ENCODE results near the gene HLF. TPM values are rescaled to one million over a fixed set of nuclear protein-coding genes. Genes with fewer than 3 reads are reported as not detected.

Gene HLF
- total and polyA plus RNA-seq, 2 of the 4 experiments (the other 2 are of a cell fraction): 0.18 TPM; not detected in 1

DNA sequence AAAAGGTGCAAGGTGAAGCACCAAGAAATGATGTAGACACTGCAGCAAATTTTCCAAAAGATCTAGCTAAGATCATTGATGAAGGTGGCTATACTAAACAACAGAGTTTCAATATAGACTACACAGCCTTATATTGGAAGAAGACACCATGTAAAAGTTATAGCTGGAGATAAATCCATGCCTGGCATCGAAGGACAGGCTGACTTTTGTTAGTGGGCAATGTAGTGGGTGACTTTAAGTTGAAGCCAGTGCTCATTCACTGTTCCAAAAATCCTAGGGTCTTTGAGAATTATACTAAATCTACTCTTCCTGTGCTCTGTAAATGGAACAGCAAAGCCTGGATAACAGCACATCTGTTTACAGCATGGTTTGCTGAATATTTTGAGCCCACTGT lies 26.4 kb downstream of the HLF start:
- H3K9me3 ChIP-seq (ENCODE audit: control insufficient read depth, insufficient read depth, low read length): no peaks in the 10 kb centered on the region
- WGBS, 2 experiments (ENCODE audit: extremely low coverage in 2 of 2, insufficient read length in 1 of 2): no CpG with 5 or more reads among the region's 1 CpG
- no peak for TF ChIP-seq RFX5 (IDR thresholded peaks at IDR 0.05; ENCODE audit: low read depth, low read length)
- no peak for TF ChIP-seq MXI1 (IDR thresholded peaks at IDR 0.05; ENCODE audit: borderline replicate concordance, low read depth, low read length)
- TF ChIP-seq SMC3 (IDR thresholded peaks at IDR 0.05; ENCODE audit: low read depth, low read length): no peak
- TF ChIP-seq POLR2A (IDR thresholded peaks at IDR 0.05; ENCODE audit: low read depth, low read length): no peak
- TF ChIP-seq CEBPB (IDR thresholded peaks at IDR 0.05; ENCODE audit: low read depth, low read length): no peak
- H3K23ac ChIP-seq (ENCODE audit: low read depth, low read length): no peak overlapping the region
- no TSS peak for BruUV-seq (replicated peaks)
- no peak overlapping the region for H2AK9ac ChIP-seq (replicated peaks; ENCODE audit: low read depth, low read length, poor library complexity)
- H3K4me1 ChIP-seq (ENCODE audit: control insufficient read depth, insufficient read depth, low read length): no peaks in the 10 kb centered on the region
- intact Hi-C loops (cut with micrococcal nuclease): no loop called here
- H3K56ac ChIP-seq (ENCODE audit: extremely low read depth, insufficient read depth, low read length): no peak overlapping the region
- no peaks in the 10 kb centered on the region for H3K79me1 ChIP-seq (ENCODE audit: low read depth in 1 of 2, low read length in 2 of 2)
- ChIA-PET POLR2A (ENCODE audit: unreplicated experiment) (no interaction called here), CTCF (interaction anchor here (1.3 kb wide), 1 partner anchor 298 kb away, joined by 6 read pairs; no protein-coding TSS in a partner anchor)
- no peaks in the 10 kb centered on the region for H3K9me1 ChIP-seq (ENCODE audit: insufficient read depth, low read length)
- ATAC-seq (ENCODE audit: low read depth) (no peak), DNase-seq (no peak)
- H2BK5ac ChIP-seq (ENCODE audit: low read depth, low read length, poor library complexity, severe bottlenecking): no peak overlapping the region
- H3K4me3 ChIP-seq (ENCODE audit: insufficient read depth, low read depth, low read length): no peak overlapping the region
- H3K27ac ChIP-seq (ENCODE audit: insufficient read depth, low read length): no peak overlapping the region
- dilution Hi-C loops (cut with HindIII; ENCODE audit: low sequenced_read_pairs, unreplicated experiment): no loop called here
- no peak overlapping the region for H2AK5ac ChIP-seq (ENCODE audit: low read depth, low read length)
- no peak overlapping the region for H4K5ac ChIP-seq (ENCODE audit: low read depth, low read length)
- no peak overlapping the region for H4K8ac ChIP-seq (ENCODE audit: low read depth in 2 of 2, low read length in 2 of 2)
- H3K18ac ChIP-seq (ENCODE audit: low read depth, low read length): no peak overlapping the region
- H2BK20ac ChIP-seq (ENCODE audit: low read depth, low read length): no peak overlapping the region
- H3K4me2 ChIP-seq (ENCODE audit: low read depth, low read length): no peak overlapping the region
- H3K9ac ChIP-seq (ENCODE audit: low read depth, low read length): no peak overlapping the region
- peaks cover 4% of the 10 kb centered on the region; the same call in 1 of the 2 replicates for H3K27me3 ChIP-seq (ENCODE audit: control insufficient read depth, insufficient read depth, low read length)
- in situ Hi-C loops (cut with MboI; ENCODE audit: low sequenced_read_pairs): loop anchor here (10.0 kb wide), 1 partner anchor 236 kb away; no protein-coding TSS in a partner anchor
- H4K20me1 ChIP-seq (ENCODE audit: insufficient read depth, low read length): no peaks in the 10 kb centered on the region
- H3K14ac ChIP-seq (replicated peaks; ENCODE audit: low read depth, low read length): no peak overlapping the region
- no peak overlapping the region for H2BK15ac ChIP-seq (ENCODE audit: low read depth, low read length)
- no peak overlapping the region for H2AFZ ChIP-seq (replicated peaks; ENCODE audit: low read length, poor library complexity)
- H4K91ac ChIP-seq (ENCODE audit: insufficient read depth, low read depth, low read length): no peak overlapping the region
- no peak overlapping the region for H3K4ac ChIP-seq (ENCODE audit: low read depth, low read length)
- H3K36me3 ChIP-seq (ENCODE audit: control insufficient read depth, insufficient read depth, low read length): no peaks in the 10 kb centered on the region
- H2BK120ac ChIP-seq (ENCODE audit: low read depth, low read length): no peak overlapping the region

All from IMR-90 (cell line).